Breast epithelium (tissue), 3 donors: ENCODE measurements around the gene S100P.

ENCODE experiments used
- POLR2A ChIP-seq: fragments of 450-650 bp; IDR thresholded peaks from one replicate; pipeline ENCODE4 v1.6.1; 2016; ENCODE audit warnings: antibody characterized with exemption, mild to moderate bottlenecking, moderate library complexity
- TF ChIP-seq, protein P1 (sequence below), 3 donors: fragments of 450-650 bp; IDR thresholded peaks; one replicate each; pipeline ENCODE4 v1.5.1; 2016 to 2017; ENCODE audit warnings: antibody characterized with exemption in 3 of 3, mild to moderate bottlenecking in 3 of 3, moderate library complexity in 3 of 3

- TF ChIP-seq, protein P1, sequence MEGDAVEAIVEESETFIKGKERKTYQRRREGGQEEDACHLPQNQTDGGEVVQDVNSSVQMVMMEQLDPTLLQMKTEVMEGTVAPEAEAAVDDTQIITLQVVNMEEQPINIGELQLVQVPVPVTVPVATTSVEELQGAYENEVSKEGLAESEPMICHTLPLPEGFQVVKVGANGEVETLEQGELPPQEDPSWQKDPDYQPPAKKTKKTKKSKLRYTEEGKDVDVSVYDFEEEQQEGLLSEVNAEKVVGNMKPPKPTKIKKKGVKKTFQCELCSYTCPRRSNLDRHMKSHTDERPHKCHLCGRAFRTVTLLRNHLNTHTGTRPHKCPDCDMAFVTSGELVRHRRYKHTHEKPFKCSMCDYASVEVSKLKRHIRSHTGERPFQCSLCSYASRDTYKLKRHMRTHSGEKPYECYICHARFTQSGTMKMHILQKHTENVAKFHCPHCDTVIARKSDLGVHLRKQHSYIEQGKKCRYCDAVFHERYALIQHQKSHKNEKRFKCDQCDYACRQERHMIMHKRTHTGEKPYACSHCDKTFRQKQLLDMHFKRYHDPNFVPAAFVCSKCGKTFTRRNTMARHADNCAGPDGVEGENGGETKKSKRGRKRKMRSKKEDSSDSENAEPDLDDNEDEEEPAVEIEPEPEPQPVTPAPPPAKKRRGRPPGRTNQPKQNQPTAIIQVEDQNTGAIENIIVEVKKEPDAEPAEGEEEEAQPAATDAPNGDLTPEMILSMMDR (IDR thresholded peaks at IDR 0.05), result no peak
- TF ChIP-seq POLR2A, result no peak
Measured at GRCh38 chr4:6693231-6694176, at the start of gene S100P.
